Trophoblast cell (in vitro differentiated cells and primary cell): Measurements from ENCODE around the gene FANCC.

Experiments
- DNase-seq, 2 donors: peaks; one replicate each; pipeline ENCODE4 v3.0.0-alpha.2; 2016
- H2AFZ ChIP-seq: 2 replicates; pipeline ENCODE4 v1.6.1; 2013; ENCODE audit warnings: low read length, moderate library complexity, mild to moderate bottlenecking; ENCODE audit not compliant: insufficient read depth, poor library complexity
- H2AK5ac ChIP-seq: 2 replicates; pipeline ENCODE4 v1.6.1; 2013; ENCODE audit warnings: mild to moderate bottlenecking, low read length
- H2BK120ac ChIP-seq: 2 replicates; pipeline ENCODE4 v1.6.1; 2013; ENCODE audit warnings: low read length, mild to moderate bottlenecking, moderate library complexity; ENCODE audit not compliant: insufficient read depth, poor library complexity
- H2BK12ac ChIP-seq: 2 replicates; pipeline ENCODE4 v1.6.1; 2013; ENCODE audit warnings: mild to moderate bottlenecking, low read length, moderate library complexity
- H2BK5ac ChIP-seq: 2 replicates; pipeline ENCODE4 v1.6.1; 2013; ENCODE audit warnings: low read length, low read depth, moderate library complexity, mild to moderate bottlenecking; ENCODE audit not compliant: poor library complexity
- H3K14ac ChIP-seq: 2 replicates; pipeline ENCODE4 v1.6.1; 2013; ENCODE audit warnings: mild to moderate bottlenecking, low read length
- H3K18ac ChIP-seq: 2 replicates; pipeline ENCODE4 v1.6.1; 2013; ENCODE audit warnings: mild to moderate bottlenecking, low read length
- H3K23ac ChIP-seq: 2 replicates; pipeline ENCODE4 v1.6.1; 2013; ENCODE audit warnings: low read length
- H3K27ac ChIP-seq: 2 replicates; pipeline ENCODE4 v1.5.1; 2013; ENCODE audit warnings: low read depth, mild to moderate bottlenecking, inconsistent platforms, low read length, moderate library complexity
- H3K27me3 ChIP-seq: 2 replicates; pipeline ENCODE4 v1.6.1; 2013; ENCODE audit warnings: inconsistent platforms, mild to moderate bottlenecking, low read length, moderate library complexity; ENCODE audit not compliant: insufficient read depth
- H3K36me3 ChIP-seq, 2 experiments: 1 replicate in 1 of 2; 2 replicates in 1 of 2; pipeline ENCODE4 v1.6.1; 2013; ENCODE audit warnings: low read length in 2 of 2, mild to moderate bottlenecking in 2 of 2, moderate library complexity in 1 of 2; ENCODE audit not compliant: insufficient read depth in 2 of 2, control insufficient read depth in 1 of 2
- H3K4ac ChIP-seq: 2 replicates; pipeline ENCODE4 v1.6.1; 2013; ENCODE audit warnings: low read depth, mild to moderate bottlenecking, low read length, moderate library complexity
- H3K4me1 ChIP-seq, 2 experiments: 1 replicate in 1 of 2; 2 replicates in 1 of 2; pipeline ENCODE4 v1.6.1; 2013; ENCODE audit warnings: low read length in 2 of 2, mild to moderate bottlenecking in 2 of 2, moderate library complexity in 1 of 2; ENCODE audit not compliant: insufficient read depth in 2 of 2, control insufficient read depth in 1 of 2
- H3K4me2 ChIP-seq: 2 replicates; pipeline ENCODE4 v1.6.1; 2013; ENCODE audit warnings: inconsistent platforms, mild to moderate bottlenecking, low read length, moderate library complexity
- H3K4me3 ChIP-seq: 2 replicates; pipeline ENCODE4 v1.5.1; 2013; ENCODE audit warnings: mild to moderate bottlenecking, low read depth, low read length, inconsistent platforms
- H3K79me1 ChIP-seq: one replicate; pipeline ENCODE4 v1.6.1; 2013; ENCODE audit warnings: low read length
- H3K79me2 ChIP-seq: 2 replicates; pipeline ENCODE4 v1.6.1; 2013; ENCODE audit warnings: low read length, mild to moderate bottlenecking; ENCODE audit not compliant: control insufficient read depth, insufficient read depth, poor library complexity
- H3K9ac ChIP-seq: 2 replicates; pipeline ENCODE4 v1.6.1; 2013; ENCODE audit warnings: mild to moderate bottlenecking, low read length
- H3K9me3 ChIP-seq: 2 replicates; pipeline ENCODE4 v1.6.1; 2013; ENCODE audit warnings: low read depth, mild to moderate bottlenecking, control low read depth, inconsistent platforms, low read length; ENCODE audit not compliant: insufficient read depth
- H4K12ac ChIP-seq: 2 replicates; pipeline ENCODE4 v1.6.1; 2013; ENCODE audit warnings: low read depth, mild to moderate bottlenecking, low read length, moderate library complexity
- H4K8ac ChIP-seq: 2 replicates; pipeline ENCODE4 v1.6.1; 2013; ENCODE audit warnings: low read depth, mild to moderate bottlenecking, low read length, moderate library complexity
- H4K91ac ChIP-seq: one replicate; pipeline ENCODE4 v1.6.1; 2013; ENCODE audit warnings: low read depth, mild to moderate bottlenecking, low read length, moderate library complexity
- WGBS: extraction: QIAGEN DNeasy Blood & Tissue Kit; methylation state at CpG from one replicate; pipeline ENCODE4 v1.1.7; 2013; ENCODE audit warnings: missing lambda C conversion rate; ENCODE audit not compliant: insufficient read length, insufficient coverage; ENCODE audit errors: extremely low coverage; 5-methylcytosine and 5-hydroxymethylcytosine counted together

Gene FANCC

DNA sequence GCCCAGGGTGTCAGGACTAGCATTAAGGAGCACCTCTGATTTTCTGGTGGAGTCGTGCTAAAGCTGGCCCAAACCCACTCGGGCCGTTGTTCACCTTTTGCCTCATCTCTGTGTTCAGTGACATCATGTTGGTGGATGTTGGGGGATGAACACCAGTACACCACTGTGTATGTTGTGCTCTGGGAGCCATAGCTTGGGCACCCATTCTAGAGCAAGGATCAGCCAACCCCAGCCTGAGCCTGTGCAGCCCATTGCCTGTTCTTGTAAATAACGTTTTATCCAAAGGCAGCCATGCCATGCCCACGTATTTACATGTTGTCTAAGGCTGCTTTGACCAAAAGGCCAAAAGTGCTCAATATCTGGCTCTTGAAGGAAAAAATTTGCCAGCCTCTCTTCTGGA, 245.6 kb downstream of the FANCC start:
- Histone ChIP-seq H3K4me2 (no peak overlapping the region), H4K91ac (no peak overlapping the region), H4K12ac (no peak overlapping the region), H3K4me1 (peaks cover 0 to 7% of the 10 kb centered on the region in 2 experiments), H3K9me3 (peaks cover 2% of the 10 kb centered on the region), H2AK5ac (no peak overlapping the region), H3K23ac (no peak overlapping the region), H3K79me1 (no peaks in the 10 kb centered on the region), H3K79me2 (peaks cover 1% of the 10 kb centered on the region), H2BK120ac (no peak overlapping the region), H3K27me3 (no peaks in the 10 kb centered on the region), H3K9ac (no peak overlapping the region), H3K14ac (no peak overlapping the region), H2BK12ac (no peak overlapping the region), H3K27ac (no peak overlapping the region), H3K4ac (no peak overlapping the region), H3K4me3 (no peak overlapping the region), H2BK5ac (no peak overlapping the region), H3K36me3 (peaks cover 28 to 38% of the 10 kb centered on the region in 2 experiments), H3K18ac (peak overlapping the region; percentile 75), H2AFZ (no peak overlapping the region), H4K8ac (no peak overlapping the region)
- WGBS = no CpG with 5 or more reads among the region's 5 CpGs
- DNase-seq = no peak

DNA sequence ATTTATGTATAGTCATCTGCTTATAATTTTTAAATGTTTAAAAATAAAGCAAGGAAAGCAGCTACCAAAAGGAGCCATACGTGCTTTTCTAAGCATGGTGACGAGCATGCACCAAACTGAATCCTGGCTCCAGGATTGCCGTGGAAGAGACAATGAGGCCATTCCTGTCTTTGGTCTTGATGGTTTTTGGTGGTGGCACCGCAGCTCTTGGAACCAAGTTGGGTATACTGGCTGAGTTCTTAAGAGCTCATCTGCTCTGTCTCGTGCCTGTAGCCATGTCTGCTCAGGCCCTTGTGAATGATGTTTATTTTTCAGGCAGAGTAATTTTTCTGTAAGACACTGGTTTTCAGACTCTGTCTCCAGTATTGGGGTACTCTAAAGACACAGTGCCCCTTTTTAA, 246.1 kb downstream of the FANCC start:
- H3K14ac ChIP-seq = no peak overlapping the region
- no peak for DNase-seq
- H4K8ac ChIP-seq = no peak overlapping the region
- H4K91ac ChIP-seq = no peak overlapping the region
- H3K79me2 ChIP-seq = no peaks in the 10 kb centered on the region
- peaks cover 0 to 5% of the 10 kb centered on the region in 2 experiments for H3K4me1 ChIP-seq
- H2AK5ac ChIP-seq = no peak overlapping the region
- no peak overlapping the region for H2AFZ ChIP-seq
- no peak overlapping the region for H2BK12ac ChIP-seq
- H3K27me3 ChIP-seq = no peaks in the 10 kb centered on the region
- H3K4ac ChIP-seq = no peak overlapping the region
- H3K4me3 ChIP-seq = no peak overlapping the region
- no peak overlapping the region for H3K27ac ChIP-seq
- peaks cover 29 to 38% of the 10 kb centered on the region in 2 experiments for H3K36me3 ChIP-seq
- no peak overlapping the region for H2BK5ac ChIP-seq
- no peak overlapping the region for H3K9ac ChIP-seq
- no peaks in the 10 kb centered on the region for H3K79me1 ChIP-seq
- H3K9me3 ChIP-seq = peaks cover 2% of the 10 kb centered on the region
- H3K4me2 ChIP-seq = no peak overlapping the region
- no CpG with 5 or more reads among the region's 5 CpGs for WGBS
- no peak overlapping the region for H4K12ac ChIP-seq
- no peak overlapping the region for H2BK120ac ChIP-seq
- H3K18ac ChIP-seq = no peak overlapping the region
- H3K23ac ChIP-seq = no peak overlapping the region

DNA sequence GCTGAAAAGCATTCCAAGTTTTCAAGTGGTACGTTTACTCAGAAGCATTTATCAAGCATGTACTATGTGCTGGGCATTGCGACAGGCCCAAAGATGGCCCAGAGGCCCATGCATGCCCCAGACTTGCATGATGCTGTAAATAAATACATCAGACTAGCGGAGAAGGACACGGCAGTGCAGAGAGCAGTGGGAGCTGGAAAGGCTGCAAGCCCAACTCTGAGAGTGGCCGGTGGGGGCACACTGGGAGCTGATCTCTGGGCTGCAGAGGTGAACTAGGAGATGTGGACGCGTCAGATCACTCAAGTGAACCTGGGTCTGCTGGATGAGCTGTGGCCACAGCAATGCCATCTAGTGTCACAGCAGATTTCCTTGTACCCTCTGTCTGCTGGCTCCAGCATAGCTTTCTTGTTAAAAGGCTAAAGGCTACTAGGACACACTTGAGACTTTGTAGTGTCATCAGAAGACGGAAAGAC, 246.9 kb downstream of the FANCC start:
- no peak overlapping the region for H2AK5ac ChIP-seq
- peaks cover 0 to 5% of the 10 kb centered on the region in 2 experiments for H3K4me1 ChIP-seq
- no peak overlapping the region for H4K8ac ChIP-seq
- no peak overlapping the region for H3K18ac ChIP-seq
- H3K9ac ChIP-seq = no peak overlapping the region
- no peak overlapping the region for H2BK120ac ChIP-seq
- H4K91ac ChIP-seq = no peak overlapping the region
- no CpG with 5 or more reads among the region's 8 CpGs for WGBS
- no peak overlapping the region for H3K4me3 ChIP-seq
- H3K14ac ChIP-seq = no peak overlapping the region
- H3K4me2 ChIP-seq = no peak overlapping the region
- H3K9me3 ChIP-seq = peaks cover 2% of the 10 kb centered on the region
- H2BK5ac ChIP-seq = no peak overlapping the region
- H2BK12ac ChIP-seq = no peak overlapping the region
- H3K27me3 ChIP-seq = no peaks in the 10 kb centered on the region
- H3K23ac ChIP-seq = no peak overlapping the region
- no peak overlapping the region for H2AFZ ChIP-seq
- no peak overlapping the region for H3K4ac ChIP-seq
- H3K79me2 ChIP-seq = no peaks in the 10 kb centered on the region
- no peak for DNase-seq
- H4K12ac ChIP-seq = no peak overlapping the region
- H3K27ac ChIP-seq = no peak overlapping the region
- peaks cover 27 to 35% of the 10 kb centered on the region in 2 experiments for H3K36me3 ChIP-seq
- H3K79me1 ChIP-seq = no peaks in the 10 kb centered on the region

DNA sequence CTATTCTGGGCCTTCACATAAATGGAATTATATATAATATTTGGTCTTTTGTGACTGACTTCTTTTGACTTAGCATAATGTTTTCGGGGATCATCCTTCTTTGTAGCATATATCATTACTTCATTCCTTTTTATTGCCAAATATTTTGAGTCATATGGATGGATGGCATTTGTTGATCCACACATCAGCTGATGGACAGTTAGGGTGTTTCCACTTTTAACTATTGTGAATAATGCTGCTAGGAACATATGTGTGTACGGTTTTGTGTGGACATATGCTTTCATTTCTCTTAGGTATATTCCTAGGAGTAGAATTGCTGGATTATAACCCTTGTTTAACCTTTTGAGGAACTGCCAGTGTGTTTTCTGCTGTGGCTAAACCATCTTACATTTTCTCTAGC, 249.6 kb downstream of the FANCC start:
- no peak for DNase-seq
- H3K9me3 ChIP-seq = peaks cover 2% of the 10 kb centered on the region
- H3K9ac ChIP-seq = no peak overlapping the region
- H3K79me2 ChIP-seq = no peaks in the 10 kb centered on the region
- no peak overlapping the region for H3K18ac ChIP-seq
- H2BK5ac ChIP-seq = no peak overlapping the region
- peaks cover 0 to 5% of the 10 kb centered on the region in 2 experiments for H3K4me1 ChIP-seq
- no peak overlapping the region for H2BK120ac ChIP-seq
- no peak overlapping the region for H3K23ac ChIP-seq
- H3K79me1 ChIP-seq = no peaks in the 10 kb centered on the region
- no peak overlapping the region for H2AFZ ChIP-seq
- H2BK12ac ChIP-seq = no peak overlapping the region
- H4K91ac ChIP-seq = no peak overlapping the region
- no peak overlapping the region for H3K4me2 ChIP-seq
- H3K4me3 ChIP-seq = no peak overlapping the region
- H3K4ac ChIP-seq = no peak overlapping the region
- H3K14ac ChIP-seq = no peak overlapping the region
- H2AK5ac ChIP-seq = no peak overlapping the region
- H4K12ac ChIP-seq = no peak overlapping the region
- H4K8ac ChIP-seq = no peak overlapping the region
- H3K27me3 ChIP-seq = no peaks in the 10 kb centered on the region
- no peak overlapping the region for H3K27ac ChIP-seq
- no CpG with 5 or more reads among the region's 2 CpGs for WGBS
- H3K36me3 ChIP-seq = peaks cover 27 to 34% of the 10 kb centered on the region in 2 experiments
